GM12891 (cell line): ENCODE data around the gene NEK10.

Experiments used
- DNase-seq: peaks from one replicate; pipeline ENCODE4 v3.0.0; 2011; ENCODE audit warnings: low spot score; ENCODE audit not compliant: insufficient read length
- FAIRE-seq: peaks from 2 replicates; lab custom pipeline; 2011; peaks lifted over from hg19 to GRCh38; lab: Jason Lieb, UNC
- PAX5 ChIP-seq: IDR thresholded peaks from 2 replicates; pipeline ENCODE4 v1.6.1; 2011; ENCODE audit warnings: low read length, moderate library complexity, mild to moderate bottlenecking; ENCODE audit not compliant: insufficient read depth, severe bottlenecking
- POLR2A ChIP-seq: IDR thresholded peaks from 2 replicates; pipeline ENCODE4 v1.6.1; 2011; ENCODE audit warnings: low read depth, low read length, control low read depth
- POLR2AphosphoS5 ChIP-seq: IDR thresholded peaks from 2 replicates; pipeline ENCODE4 v1.6.1; 2011; ENCODE audit warnings: low read depth, low read length, control low read depth
- POU2F2 ChIP-seq: IDR thresholded peaks from 2 replicates; pipeline ENCODE4 v1.6.1; 2011; ENCODE audit warnings: low read depth, mild to moderate bottlenecking, control low read depth, low read length, moderate library complexity
- SPI1 ChIP-seq: IDR thresholded peaks from 2 replicates; pipeline ENCODE4 v1.6.1; 2011; ENCODE audit warnings: low read depth, low read length, control low read depth
- TAF1 ChIP-seq: IDR thresholded peaks from 2 replicates; pipeline ENCODE4 v1.6.1; 2011; ENCODE audit warnings: low read depth, low read length, control low read depth

Gene NEK10

DNA sequence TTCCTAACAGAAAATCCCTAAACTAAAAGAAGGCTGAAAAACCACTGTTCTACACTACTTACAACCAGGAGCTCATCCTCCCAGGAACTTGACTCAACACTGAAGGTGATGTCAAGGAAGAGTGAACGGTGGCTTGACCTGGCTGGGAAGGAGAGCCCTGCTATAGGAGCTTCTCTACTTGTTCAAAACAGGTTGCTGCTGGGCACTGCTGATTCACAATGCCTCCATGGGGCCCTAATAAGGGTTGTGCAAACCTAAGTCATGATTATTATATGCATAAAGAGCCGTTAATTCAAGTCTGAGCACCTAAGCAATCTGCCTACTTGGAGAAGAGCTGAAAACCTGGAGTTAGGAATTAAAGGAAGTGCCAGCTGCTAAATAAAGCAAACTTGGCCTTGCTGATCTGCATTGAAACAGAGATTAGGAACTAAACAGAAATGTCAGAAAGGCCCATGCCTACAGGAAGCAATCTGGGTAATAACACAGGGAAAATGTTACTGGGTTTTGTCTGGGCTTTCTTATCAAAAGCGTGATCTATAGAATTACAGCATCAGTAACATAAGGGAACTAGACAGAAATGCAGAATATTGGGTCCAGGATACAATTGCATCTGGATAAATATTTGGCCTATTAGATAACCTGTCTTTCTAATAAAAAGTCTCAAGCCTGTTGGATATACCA is 243.2 kb downstream of the NEK10 start:
- DNase-seq (no peak), FAIRE-seq (no peak)
- TF ChIP-seq POLR2A (no peak), SPI1 (no peak), POLR2AphosphoS5 (no peak), POU2F2 (no peak), TAF1 (no peak), PAX5 (no peak)

GRCh38 chr3:27119639-27120038 is 249.5 kb downstream of the NEK10 start:
- TF ChIP-seq POLR2AphosphoS5, result no peak
- TF ChIP-seq TAF1, result no peak
- no peak for TF ChIP-seq POU2F2
- TF ChIP-seq POLR2A, result no peak
- no peak for TF ChIP-seq SPI1
- no peak for TF ChIP-seq PAX5
- no peak for DNase-seq
- FAIRE-seq, result no peak

GRCh38 chr3:27115352-27115751 is 253.8 kb downstream of the NEK10 start:
- DNase-seq, result no peak
- TF ChIP-seq PAX5, result no peak
- TF ChIP-seq POU2F2, result no peak
- no peak for TF ChIP-seq SPI1
- TF ChIP-seq POLR2AphosphoS5, result no peak
- no peak for TF ChIP-seq POLR2A
- TF ChIP-seq TAF1, result no peak
- no peak for FAIRE-seq

- DNase-seq (no peak), FAIRE-seq (no peak)
- TF ChIP-seq PAX5 (no peak), POLR2A (no peak), POU2F2 (no peak), SPI1 (no peak), POLR2AphosphoS5 (no peak), TAF1 (no peak)
These were observed 254.5 kb downstream of the NEK10 start for GRCh38 chr3:27114684-27115083.

DNA sequence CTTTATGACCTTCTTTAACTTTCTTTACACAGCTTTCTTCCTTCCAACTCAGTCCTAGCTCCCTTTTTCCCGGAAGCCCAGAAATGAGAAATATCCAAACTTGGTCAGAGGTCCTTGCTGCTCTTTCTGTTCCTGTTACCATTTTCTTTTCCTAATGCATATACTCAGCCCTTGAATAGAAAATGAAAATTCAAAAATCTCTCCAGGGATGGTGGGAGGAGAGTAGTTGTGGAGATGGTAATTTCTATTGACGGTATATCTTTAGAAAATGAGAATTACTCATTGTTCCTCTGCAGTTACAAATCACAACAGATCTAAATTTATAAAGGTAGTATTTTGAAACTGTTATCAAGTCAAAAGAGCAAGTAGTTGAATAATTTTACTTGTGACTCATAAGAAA is 255.1 kb downstream of the NEK10 start:
- TF ChIP-seq SPI1 (no peak), POU2F2 (no peak), TAF1 (no peak), POLR2AphosphoS5 (no peak), PAX5 (no peak), POLR2A (no peak)
- no peak for FAIRE-seq
- DNase-seq, result no peak

- no peak for DNase-seq
- no peak for TF ChIP-seq POLR2AphosphoS5
- TF ChIP-seq TAF1, result no peak
- no peak for TF ChIP-seq POLR2A
- TF ChIP-seq PAX5, result no peak
- no peak for TF ChIP-seq POU2F2
- TF ChIP-seq SPI1, result no peak
- no peak for FAIRE-seq
These were observed 259.2 kb downstream of the NEK10 start for GRCh38 chr3:27110020-27110419.

- no peak for DNase-seq
- TF ChIP-seq SPI1, result no peak
- TF ChIP-seq POLR2AphosphoS5, result no peak
- TF ChIP-seq TAF1, result no peak
- no peak for TF ChIP-seq PAX5
- TF ChIP-seq POU2F2, result no peak
- no peak for TF ChIP-seq POLR2A
- FAIRE-seq, result no peak
These were observed 260.9 kb downstream of the NEK10 start for GRCh38 chr3:27108322-27108721.

DNA sequence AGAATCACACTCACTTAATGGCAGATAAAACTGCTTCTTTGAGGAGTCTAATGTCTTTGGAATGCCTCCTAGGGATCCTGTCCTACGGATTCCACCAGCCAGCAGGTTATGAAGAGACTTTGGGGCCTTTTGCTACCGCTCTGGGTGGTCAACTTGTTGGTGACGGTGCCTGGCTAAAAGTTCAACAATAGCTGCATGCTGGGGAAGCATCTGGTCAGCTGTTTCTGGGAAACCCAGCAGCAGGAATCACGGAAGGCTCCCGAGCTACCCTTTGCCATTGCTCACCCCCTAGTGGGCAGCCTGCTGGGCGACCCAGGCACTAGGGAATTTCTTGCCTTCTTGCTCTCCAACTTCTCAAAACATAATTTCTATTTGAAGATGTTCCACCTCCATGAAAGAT is 263.3 kb downstream of the NEK10 start:
- TF ChIP-seq POU2F2 (no peak), SPI1 (no peak), POLR2AphosphoS5 (no peak), TAF1 (no peak), POLR2A (no peak), PAX5 (no peak)
- FAIRE-seq (no peak), DNase-seq (no peak)

- FAIRE-seq (no peak), DNase-seq (no peak)
- TF ChIP-seq TAF1 (no peak), PAX5 (no peak), POLR2A (no peak), POU2F2 (no peak)
These were observed 272.0 kb downstream of the NEK10 start for GRCh38 chr3:27097182-27097581.

DNA sequence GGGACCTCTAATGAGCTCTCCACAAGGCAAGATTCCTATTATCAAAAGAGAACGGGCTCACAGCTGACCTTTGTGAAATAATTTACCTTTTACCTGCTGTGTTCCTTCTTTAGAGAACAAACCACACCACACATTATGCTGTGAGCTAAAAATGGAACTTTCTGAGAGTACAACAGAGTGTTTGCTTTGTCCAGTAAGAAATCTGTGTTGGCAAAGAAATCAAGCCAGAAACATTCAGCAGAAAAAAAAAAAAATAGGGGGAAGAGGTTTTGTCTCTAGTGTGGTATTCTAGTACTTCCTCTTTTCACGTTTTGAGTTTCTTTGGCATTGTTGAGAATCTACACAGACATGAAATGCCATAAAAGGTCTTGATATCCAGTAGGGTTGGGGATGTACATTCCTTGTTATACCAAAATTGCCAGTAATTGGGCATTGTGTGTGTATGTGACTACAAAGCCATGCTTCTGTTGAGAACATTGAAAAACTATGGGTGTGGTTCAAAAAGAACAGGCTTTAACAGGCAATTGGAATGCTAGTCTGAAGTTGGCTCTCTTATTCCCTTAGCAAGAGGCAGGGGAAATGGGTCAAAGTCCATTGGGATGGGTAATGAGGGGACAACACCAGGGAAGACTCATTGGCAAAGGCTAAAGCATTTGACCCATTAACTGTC is 273.5 kb downstream of the NEK10 start:
- DNase-seq, result no peak
- TF ChIP-seq TAF1, result no peak
- TF ChIP-seq POLR2AphosphoS5, result no peak
- no peak for TF ChIP-seq POLR2A
- TF ChIP-seq POU2F2, result no peak
- no peak for TF ChIP-seq PAX5
- TF ChIP-seq SPI1, result peak; percentile 48; the same call in 1 of the 2 replicates
- no peak for FAIRE-seq
